NCI-H2107 treated with DMSO at 0.1 percent for 48 hours (cell line): ENCODE results near the gene ACER2.

Experiments
- DNase-seq: peaks from one replicate; lab custom pipeline; 2025; ENCODE audit not compliant: unreplicated experiment; lab: John Stamatoyannopoulos, UW

ACER2 gene

DNA sequence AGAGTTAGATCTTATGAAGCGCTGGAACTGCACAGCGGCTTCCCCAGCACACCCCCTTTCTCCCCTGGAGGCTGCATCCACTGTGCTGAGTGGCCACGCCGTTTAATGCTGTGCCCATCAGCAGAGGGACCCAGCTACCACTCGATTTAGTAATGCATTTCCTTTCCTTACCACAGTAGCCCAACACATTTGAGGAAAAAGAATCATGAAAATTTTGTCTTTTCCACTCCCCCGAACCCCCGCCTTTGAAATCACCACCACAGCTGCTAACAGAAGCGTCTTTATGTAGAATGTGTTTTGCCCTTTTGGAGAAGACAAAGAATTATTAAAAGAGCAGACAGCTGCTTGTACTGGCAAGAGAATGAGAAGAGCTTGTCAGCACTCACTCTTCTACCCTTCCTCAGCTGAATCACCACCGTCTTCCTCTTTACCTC lies 73.2 kb downstream of the ACER2 start:
- no peak for DNase-seq

DNA sequence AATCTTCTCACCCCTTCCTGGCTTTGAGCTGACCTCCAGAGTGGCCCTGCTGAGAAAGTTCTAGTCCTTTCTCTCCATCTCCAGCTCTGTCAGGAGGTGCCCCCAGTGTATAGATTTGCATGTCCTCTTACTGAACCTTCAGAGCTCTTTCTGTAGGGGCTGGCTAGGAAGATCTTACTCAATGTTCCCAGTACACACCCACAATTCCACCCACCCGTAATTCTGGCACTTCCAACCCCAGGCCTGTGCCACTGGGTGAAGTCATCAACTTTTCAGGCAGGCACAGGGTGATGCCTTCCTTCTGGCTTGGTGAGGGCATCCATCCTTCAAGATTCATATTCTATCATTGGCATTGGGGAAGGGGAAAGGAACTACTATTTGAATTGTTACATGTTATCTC lies 75.9 kb downstream of the ACER2 start:
- DNase-seq, result no peak

DNA sequence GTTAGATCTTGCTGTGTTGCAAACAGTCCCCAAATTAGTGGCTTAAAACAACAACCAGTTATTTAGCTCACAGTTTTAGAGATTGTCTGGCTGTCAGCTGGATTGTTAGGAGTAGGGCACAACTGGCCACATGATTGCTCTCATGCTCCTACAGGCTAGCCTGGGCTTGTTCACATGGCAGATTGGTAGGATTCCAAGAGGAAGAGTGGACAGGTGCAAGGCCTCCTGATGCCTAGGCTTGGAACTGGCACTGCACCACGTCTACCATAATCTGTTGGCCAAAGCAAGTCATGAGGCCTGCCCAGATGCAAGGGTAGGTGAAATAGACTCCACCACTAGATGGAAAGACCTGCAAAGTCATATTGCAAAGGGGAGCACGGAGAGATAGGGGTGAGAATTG lies 76.4 kb downstream of the ACER2 start:
- DNase-seq, result no peak

DNA sequence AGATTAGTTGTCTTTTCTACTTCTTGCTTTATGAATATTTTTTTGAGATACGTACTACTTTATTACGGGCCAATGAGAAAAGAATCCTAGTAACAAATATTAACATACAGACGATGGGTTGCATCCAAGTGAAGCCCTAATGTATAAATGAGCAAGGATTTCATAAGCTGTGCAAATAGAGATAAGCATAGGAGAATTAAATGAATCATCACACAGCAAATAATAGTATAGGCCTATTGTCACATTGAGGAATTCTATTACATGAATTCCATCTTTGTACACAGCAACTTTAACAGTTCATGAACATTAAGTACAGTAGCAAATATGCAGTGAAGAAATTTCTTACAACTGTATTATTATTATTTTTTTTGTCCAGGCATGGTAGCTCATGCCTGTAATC lies 78.0 kb downstream of the ACER2 start:
- no peak for DNase-seq

DNA sequence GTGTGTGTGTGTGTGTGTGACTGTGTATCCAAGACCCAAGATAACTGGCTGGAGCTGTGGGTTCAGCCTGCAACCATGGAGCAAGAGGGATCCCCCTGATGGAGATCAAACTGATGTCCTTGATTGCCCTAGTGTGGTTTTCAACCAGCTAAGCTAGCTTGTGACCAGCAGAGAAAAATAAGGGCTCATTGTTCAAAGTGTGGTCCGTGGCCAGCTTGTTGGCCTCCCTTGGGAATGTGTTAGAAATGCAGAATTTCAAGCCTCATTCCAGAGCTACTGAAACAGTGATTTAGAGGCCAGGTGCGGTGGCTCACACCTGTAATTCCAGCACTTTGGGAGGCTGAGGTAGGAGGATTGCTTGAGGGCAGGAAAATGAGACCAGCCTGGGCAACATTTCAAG lies 79.9 kb downstream of the ACER2 start:
- no peak for DNase-seq

DNA sequence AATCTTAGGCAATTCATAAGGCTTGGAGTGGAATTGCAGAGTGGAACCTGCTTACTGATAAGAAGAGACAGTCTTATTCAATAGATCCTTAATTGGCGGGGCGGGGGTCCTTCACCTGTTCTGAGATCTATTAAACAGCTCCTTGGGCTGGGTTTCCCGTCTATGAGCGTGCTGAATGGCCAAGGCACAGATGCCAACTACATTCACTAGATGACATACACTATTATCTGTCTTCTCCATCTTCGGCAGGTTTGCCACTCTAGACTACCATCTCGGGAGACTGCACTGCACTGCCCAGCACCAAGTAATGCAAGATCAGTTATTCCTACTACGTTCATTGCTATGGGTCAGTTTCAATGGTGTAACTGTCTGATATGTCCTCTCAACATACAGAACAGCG lies 81.5 kb downstream of the ACER2 start:
- no peak for DNase-seq

DNA sequence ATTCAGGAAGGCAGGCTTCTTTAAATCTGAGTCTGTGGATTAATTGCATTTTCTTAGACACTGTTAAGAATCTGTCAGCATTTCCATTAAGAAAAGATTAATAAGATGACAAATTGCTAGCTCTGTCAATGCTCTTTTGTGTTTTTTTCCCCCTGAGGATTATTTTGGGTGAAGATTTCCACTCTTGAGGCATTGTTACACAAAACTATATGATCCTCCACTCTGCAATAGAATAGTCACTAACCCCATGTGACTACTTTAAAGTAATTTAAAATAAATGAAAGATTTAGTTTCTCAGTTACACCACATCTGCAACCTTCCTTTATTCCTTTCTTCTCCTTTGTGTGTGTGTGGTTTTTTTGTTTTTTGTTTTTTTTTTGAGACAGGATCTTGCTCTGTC lies 82.0 kb downstream of the ACER2 start:
- DNase-seq, result no peak

DNA sequence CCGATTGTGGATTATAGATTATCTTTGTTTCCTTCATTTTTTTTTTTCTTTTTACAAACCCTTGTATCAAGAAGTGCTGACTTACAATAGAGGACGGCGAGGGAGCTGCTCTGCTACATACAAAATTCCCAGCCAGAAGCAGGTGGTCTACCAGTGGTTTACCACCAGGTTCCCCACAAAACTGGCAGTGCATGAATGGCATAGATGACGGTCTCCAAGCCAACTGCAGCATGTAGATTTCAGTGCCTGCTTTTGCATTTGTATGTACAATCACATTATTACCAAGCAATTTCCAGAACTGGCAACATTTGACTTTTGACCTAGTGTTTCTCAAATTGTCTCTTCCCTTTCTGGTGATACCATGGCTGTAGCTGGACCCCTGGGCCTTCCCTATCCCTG lies 84.0 kb downstream of the ACER2 start:
- no peak for DNase-seq

DNA sequence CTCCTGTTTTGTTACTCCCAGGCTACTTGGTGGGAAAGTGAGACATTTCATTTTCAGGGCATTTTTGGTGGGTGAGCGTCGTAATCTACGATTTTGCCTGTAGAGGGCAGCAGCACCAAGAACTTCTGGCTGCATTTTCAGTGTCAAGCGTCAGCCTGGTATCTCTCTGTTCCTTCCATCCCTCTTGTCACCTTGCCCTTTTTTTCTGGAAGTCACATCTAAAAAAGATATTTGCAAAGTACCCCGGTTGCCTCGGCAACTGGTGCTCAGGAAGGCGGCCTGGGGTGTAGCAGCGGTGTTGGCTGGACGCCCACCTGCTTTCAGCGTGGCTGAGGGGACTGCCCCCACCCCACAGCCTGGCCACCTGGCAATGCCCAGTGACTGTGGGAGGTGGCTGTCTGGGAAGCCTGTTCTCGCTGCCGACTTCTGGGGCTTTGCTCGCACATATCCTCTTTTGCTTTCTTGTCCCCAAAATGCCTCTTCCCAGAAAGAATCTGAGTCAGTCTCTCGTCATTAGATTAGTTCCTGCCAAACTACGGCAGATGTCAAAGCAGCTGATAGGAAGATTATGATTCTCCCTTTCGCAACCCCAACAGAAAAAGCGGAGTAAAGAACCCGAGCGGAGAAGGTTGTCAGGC lies 84.5 kb downstream of the ACER2 start:
- DNase-seq, result peak; percentile 39

DNA sequence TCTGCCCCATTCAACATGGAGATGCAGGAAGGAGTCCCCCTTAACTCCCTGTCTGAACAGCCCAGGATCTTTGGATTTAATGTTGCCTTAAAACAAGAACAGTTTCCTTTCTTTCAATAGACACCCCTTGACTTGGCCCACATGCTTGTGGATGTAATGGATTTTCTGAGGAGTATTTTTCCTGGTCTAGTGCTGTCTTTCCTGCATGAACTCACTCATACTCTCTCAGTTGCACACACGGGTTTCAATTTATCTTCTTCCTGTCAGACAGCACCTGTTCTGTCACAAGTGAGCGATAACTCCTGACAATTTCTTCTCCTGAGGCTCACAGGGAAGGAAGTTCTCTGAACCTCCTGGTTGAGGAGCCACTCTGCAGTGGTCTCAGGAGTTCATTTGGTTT lies 85.1 kb downstream of the ACER2 start:
- DNase-seq, result no peak

DNA sequence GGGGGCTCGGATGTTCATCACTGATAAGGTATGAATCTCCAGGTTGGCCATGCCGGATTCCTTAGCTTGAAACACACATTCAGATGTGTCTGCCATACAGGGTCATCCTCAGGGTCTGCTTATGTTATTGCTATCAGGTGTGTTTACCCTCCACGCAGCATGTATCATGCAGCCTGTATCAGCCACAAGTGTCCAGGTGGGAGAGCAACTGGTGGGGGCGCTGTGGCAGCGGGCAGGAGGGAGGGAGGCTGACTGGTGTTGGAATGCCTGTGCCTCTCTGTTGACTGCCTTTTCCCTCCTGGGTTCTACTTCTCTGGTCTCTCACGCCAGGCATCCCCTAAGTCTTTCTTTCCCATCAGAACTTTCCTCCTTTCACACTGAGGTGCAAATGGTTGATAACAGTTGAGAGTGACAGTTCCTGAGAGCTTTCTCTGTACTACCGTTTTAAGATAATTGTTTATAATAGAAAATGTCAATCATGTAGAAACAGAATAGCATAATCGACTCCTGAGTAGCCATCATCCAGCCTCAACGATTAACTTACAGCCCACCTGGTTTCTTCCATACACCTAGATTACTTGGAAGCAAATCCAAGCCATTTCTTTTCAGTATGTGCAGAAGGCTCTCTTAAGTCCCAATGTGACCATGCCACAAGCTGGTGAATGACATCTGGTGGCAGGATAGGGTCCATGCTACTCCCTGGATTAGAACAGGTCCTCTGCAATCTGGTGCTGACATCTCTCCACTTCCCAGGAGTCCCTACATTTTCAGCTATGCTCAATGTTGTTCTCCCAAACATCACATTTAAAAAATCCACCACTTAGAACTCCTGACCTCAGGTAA lies 86.6 kb downstream of the ACER2 start:
- DNase-seq, result no peak

DNA sequence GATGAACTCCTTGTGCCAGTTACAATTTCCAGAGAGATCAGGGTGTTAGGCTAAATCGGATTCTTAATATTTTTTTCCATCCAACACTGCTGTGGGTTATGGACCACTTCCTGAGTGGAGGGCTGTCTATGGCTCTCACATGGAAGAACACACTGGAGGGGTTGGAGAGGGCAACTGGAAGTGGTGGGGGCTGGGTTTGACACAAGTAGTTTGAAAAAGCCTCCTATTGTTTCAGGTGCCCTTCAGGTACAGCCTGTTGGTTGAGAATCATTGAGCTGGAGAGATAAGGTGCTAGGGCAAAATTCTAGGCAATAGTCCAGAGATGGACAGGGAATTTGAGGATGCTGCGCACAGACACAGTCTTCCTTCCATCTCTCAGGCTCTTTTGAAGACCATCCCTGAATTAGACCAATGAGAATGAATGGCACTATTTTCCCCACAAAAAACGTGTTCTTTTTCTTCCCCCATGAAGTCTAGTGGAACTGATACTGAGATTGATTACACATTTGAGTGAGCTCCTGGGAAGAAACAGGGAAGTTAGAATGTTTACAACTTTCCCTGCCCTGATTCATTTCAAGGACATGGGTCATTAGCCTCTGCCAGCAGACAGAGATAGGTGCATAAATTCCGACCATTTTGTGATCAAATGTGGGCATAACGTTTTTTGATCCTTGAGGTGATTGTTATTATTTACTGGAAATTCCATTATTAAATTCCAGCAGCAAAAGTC lies 87.7 kb downstream of the ACER2 start:
- DNase-seq, result no peak

DNA sequence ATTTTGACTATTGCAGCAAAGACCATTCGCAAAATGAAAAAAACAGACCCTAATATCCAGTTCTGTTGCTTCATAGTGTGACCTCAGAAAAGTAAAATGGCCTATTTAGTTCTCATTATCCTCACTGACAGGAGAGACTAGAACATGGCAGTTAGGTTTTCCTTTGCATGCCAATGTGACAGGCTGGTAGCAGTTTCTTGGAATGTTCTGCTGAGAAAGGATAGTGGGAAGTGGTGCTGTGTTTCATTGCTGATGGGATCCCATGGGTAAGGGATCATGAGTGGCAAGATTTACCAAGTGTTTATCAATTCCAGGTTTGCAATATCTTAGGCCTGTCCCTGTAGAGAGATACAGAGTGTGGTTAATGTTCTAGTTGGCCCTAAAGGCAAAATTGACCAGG lies 88.5 kb downstream of the ACER2 start:
- DNase-seq, result no peak

DNA sequence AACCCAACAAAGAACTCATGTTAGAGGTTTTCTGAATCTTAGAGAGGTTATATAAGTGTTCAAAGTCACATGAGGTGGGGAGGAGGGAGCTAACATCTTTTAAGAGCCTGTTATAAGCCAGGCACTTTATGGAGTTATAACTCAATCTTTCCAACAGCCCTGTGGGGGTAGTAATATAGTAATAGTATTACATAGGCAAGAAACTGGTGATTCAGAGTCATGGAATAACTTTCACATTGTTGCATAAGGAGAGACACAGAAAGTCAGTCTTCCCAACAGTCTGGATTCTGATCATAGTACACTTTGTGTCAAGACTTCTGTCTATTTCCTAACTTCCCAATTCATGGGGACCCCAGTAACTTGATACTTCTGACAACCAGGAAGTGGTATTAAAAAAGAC lies 89.2 kb downstream of the ACER2 start:
- no peak for DNase-seq
